HG02623 (cell line): ENCODE results near the gene FMNL2.
"Not testable (repeated sequence)": the region's sequence is repeated elsewhere in the genome, so short reads cannot be mapped to it uniquely, and the experiment has no call there.

Experiments used
- ATAC-seq: cut with Tn5 transposase; IDR thresholded peaks from one replicate; pipeline ENCODE4 v1.9.1; 2021; ENCODE audit warnings: moderate library complexity; ENCODE audit not compliant: unreplicated experiment

FMNL2 gene

DNA sequence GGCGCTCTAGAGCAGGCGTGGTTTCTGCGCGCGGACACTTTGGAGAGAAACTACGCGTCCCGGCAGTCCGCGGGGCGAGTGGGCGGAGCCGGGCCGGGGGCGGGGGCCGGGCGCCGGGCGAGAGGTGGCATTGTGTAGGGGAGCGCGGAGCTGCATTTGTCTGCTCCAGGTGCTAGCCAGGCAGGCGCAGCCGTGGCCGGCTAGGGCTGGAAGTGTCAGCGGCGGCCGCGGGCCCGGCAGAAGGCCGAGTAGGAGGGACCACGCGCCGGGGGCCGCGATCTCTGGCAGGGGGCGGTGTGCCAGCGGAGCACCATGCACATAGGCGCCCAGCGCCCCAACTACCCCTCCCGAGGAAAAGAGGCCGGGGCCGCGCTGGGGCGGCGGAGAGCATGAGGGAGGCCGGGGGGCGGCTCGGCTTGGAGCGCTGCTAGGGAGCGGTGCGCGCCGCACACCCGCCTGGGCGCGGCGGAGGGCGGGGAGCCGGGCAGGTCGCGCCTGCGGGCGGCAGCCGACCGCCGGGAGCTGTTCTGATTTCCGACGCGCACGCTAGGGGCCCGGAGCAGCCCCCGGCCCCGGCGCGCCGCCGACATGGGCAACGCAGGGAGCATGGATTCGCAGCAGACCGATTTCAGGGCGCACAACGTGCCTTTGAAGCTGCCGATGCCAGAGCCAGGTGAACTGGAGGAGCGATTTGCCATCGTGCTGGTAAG, at the start of gene FMNL2:
Gene FMNL2 (plus strand): TSS at position 159 of the 710 bp plus-strand sequence.
- peak; percentile 89 for ATAC-seq

DNA sequence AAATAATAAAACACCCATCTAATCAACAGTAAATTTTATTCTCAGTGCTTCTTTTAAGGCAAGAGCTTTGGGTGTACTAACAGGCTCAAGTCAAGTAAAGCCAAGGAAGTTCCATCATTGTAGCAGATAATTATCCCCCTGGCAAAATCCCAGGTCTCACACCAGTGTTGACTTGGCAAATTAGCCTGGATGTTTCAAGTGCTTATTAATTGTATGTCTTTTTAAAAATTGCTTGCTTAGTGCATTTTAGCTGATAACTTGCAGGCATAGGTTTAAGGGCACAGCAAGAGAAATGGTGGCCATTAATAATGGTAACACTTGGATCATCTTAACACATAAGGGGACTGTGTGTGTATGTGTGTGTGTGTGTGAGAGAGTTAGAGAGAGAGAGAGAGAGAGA, 42.0 kb upstream of the FMNL2 start:
- no peak for ATAC-seq

DNA sequence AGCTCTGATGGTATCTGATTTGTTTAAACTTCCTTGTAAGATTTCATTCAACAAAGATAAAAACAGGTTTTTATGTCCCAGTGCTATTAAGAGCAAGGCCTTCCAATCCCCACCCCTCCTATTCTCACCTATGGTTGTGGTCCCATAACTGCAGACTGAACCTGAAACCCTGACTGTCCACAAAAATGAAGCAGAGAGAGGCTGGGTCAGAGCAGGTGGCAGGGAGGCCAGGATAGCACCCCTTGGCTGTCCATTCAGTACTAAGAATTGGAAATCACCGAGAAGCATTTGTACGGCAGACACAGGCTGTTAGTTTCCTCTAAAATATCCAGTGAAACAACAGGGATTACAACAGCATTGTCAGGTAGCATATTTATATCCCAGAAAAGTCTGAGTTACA, 37.3 kb upstream of the FMNL2 start:
- no peak for ATAC-seq

DNA sequence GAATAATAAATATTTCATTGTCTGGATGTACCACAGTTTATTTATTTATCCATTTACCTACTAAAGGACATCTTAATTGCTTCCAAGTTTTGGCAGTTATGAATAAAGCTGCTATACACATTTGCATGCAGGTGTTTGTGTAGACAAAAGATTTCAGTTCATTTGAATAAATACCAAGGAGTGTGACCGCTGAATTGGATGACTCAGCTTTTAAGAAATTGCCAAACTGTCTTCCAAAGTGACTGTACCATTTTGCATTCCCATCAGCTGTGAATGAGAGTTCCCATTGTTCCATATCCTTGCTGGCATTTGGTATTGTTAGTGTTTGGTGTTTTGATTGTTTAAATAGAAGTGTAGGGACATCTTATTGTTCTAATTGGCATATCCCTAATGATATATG, 36.2 kb upstream of the FMNL2 start:
- ATAC-seq = no peak

DNA sequence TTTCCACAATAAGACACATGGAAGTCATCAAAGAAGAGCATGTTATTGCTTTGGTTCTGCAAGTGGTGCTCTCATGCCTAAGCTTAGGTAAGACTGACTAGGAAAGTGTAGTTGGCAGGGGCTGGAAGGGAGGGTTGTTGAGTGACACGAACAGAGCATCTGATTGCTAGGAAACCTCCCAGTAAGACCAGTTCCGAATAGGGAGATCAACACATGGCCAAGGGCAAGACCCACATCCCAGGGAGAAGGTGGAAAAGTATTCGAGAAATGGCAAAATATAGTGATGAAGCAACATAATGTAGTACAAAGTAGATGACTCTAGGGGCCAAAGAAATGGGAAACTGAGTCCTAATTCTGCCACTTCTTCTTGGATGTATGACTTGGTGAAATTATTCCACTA, 33.8 kb upstream of the FMNL2 start:
- ATAC-seq = no peak

DNA sequence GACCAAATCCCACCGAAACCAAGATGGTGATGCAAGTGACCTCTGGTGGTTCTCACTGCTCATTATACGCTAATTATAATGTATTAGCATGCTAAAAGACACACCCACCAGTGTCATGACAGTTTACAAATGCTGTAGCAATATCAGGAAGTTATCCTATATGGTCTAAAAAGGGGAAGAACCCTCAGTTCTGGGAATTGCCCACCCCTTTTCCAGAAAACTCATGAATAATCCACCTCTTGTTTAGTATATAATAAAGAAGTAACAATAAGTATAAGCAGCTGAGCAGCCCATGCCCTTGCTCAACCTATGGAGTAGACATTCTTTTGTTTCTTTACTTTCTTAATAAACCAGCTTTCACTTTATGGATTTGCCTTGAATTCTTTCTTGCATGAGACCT, 31.0 kb upstream of the FMNL2 start:
- no peak for ATAC-seq

DNA sequence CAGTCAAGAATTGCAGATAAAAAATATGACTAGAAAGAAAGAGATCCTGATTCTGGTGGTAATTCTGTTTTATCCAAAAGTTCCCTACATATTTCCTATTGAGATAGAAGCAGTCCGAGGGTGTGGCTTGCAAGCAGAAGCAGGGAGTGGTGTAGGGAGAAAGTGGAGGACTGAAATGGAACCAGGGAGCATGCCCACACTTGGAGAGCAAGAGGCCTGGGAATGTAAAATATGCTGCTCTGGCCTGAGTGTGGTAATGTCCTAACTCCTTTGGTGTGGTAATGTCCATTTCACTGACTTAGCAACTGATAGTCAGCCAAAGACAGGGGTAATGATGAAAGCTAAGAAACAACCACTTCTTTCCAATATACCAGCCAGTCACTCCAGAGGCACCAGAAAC, 30.1 kb upstream of the FMNL2 start:
- ATAC-seq = no peak

DNA sequence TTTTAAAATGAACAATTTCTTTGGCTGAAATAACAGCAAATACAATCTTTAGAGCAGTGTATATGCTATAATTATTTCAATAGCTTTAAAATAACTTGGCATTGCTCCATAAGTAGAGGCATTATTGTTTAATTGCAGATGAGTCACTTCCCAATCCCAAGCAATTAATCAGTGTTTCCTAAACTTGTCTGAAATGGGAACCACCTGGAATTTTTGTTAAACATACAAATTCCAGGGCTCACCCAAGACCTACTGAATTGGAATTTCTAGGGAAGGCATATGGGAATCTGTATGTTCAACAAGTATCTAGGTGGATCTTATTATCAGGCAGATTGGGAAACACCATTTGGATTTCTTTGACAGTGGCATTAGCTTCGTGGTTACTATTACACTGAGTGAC, 27.1 kb upstream of the FMNL2 start:
- ATAC-seq = no peak

DNA sequence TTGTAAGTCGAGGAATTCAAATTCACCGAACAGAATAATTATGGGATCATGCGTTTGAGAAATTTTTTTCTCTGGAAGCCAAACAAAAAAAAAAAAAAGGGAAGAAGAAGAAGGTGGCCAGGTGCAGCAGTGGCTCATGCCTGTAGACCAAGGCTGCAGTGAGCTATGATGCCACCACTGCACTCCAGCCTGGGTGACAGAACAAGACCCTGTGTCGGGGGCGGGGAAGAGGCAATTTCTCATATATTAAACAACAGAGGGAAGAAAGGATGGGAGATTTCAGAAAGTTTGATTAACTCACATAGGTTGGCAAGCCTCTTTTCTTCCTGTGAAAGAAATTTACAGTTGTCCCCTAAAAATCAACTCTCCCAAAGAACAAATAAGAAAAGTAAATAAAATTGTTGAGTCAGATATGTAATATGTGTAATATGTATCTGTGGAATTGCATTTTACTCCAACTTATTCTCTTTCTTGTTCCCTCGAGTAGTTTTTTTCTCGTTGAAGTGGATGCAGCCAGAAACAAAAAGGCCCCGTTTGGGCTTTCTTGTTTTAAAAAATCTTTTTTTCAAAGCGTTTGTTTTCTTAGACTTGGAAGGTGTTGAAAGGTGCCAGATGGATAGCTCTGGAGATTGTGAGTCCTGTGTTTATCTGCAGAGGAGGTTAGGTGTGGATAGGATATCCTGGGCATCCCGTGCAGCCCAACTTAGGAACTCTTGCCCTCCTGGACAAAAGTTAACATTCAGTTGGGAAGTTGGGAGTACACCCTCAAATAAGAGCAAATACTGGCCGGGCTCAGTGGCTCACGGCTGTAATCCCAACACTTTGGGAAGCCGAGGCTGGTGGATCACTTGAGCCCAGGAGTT, 25.4 kb upstream of the FMNL2 start:
- ATAC-seq = no peak

DNA sequence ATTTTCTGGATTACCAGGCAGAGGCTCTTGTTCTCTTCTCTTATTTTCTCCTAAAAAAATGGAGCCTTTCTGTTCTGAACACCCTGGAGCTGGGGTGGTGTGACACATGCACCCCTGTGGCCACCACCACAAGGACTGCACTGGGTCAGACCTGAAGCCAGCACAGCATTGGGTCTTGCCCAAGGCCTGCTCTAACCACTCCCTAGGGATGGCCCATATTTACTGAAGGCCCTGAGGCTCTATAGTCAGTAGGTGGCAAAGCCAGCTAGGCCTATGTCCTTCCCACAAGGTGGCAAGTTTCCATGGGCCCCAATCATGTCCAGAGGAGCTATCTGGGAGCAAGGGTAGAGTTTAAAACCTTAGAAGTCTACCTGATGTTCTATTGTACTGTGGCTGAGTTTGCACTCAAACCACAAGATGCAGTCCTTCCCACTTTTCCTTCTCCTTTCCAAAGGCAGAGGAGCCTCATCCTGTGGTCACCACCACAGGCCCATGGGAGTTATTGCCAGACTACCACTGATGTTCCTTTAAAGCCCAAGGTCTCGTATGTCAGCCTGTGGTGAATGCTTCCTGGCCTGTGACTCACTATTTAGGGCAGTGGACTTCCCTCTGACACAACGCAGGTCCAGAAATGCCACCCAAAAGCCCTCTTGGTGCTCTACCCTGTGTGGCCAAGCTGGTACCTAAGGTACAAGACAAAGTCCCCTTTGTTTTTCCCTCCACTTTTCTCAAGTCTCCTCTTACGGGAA, 15.0 kb upstream of the FMNL2 start:
- ATAC-seq = no peak

DNA sequence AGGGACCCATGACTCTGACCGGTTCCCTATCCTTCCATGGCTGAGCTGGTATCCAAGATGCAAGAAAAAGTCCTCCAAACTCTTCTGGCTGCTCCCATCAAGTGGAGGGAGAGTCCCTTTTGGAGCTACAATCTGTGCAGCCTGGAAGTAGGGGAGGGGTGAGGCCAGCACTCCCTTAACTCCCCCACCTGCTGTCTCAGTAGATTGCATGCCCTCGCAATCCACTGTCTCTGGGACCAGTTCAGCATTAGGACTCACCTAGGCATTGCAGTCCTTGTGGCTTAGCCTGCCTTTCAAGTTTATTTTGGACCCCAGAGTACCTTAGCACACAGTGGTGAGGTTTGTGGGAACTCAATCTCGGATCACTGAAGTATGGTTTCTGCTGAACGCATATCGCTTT, 14.2 kb upstream of the FMNL2 start:
- ATAC-seq = no peak

DNA sequence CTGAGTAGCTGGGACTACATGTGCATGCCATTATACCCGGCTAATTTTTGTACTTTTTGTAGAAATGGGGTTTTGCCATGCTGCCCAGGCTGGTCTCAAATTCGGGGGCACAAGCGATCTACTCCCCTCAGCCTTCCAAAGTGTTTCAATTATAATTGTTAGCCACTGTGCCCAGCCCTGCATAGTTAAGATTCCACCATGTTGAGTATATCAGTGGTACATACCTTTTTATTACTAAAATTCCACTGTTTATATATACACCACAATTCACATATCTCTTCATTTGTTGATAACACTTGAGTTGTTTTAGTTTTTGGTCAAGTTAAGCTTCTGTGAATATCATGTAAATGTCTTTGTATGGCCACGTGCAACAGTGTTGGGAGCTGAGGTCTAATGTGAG, 12.8 kb upstream of the FMNL2 start:
- no peak for ATAC-seq

DNA sequence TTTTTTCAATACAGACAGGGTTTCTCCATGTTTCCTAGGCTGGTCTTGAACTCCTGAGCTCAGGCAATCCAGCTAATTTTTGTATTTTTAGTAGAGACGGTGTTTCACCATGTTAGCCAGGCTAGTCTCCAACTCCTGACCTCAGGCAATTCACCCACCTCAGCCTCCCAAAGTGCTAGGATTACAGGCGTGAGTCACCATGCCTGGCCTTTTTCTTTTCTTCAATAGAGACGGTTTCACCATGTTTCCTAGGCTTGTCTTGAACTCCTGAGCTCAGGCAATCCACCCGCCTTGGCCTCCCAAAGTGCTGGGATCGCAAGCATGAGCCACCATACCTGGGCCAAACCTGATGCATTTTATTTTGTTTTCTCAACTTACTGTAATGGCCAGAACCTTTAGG, 9.8 kb upstream of the FMNL2 start:
- not testable (repeated sequence) for ATAC-seq

DNA sequence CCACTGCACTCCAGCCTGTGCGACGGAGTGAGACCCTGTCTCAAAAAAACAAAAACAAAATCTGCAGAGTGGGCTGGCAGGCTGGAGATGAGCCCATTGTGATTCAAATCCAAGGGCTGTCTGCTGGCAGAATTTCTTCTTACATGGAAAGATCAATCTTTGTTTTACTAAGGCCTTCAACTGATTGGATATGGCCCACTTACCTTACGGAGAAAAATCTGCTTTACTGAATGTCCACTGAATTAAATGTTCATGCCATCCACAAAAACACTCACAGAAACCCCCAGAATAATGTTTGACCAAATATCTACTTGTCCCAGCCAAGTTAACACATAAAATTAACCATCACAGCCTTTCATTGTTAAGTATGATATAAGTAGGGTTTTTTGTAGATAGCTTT, 8.3 kb upstream of the FMNL2 start:
- no peak for ATAC-seq

DNA sequence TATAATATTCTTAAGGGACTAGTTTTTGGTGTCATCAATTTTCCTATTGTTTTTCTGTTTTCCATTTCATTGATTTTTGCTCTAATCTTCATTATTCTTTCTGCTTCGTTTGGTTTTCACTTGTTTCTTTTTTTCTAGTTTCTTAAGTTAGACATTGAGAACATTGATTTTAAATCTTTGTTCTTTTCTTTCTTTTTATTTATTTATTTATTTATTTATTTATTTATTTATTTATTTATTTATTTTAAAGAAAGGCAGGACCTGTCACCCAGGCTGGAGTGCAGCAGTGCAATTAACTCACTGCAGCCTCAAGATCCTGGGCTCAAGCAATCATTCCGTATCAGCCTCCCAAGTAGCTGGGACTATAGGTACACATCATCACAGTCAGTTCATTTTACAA, 7.0 kb upstream of the FMNL2 start:
- no peak for ATAC-seq

DNA sequence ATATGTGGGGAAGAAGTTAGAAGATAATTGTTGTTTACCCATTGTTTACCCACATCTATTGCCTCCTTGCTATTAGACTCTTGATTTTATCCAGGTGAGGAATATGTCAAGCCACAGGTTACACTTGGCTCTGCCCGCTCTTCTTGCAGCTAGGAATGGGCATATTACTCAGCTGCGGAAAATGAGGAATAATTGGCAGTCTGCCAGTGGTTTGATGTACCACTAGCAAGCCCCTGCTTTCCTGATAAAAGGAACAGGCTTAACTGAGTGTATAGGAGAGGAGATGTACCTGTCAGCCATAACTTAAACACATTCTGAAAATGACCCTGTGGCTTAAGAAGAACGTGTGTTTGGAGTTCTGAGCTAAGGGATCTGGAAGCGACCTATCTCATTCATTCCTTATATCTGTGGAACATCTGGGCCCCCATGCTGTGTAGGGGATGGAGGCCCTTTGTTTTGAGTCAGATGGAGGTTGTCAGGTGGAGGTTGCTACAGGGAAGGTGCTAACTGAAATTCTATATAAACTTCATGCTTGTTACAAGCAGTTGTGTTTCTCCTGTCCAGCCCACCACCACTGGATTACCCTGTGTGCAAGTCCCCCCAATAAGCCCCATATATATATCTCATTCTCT, 4.6 kb upstream of the FMNL2 start:
- ATAC-seq = no peak

DNA sequence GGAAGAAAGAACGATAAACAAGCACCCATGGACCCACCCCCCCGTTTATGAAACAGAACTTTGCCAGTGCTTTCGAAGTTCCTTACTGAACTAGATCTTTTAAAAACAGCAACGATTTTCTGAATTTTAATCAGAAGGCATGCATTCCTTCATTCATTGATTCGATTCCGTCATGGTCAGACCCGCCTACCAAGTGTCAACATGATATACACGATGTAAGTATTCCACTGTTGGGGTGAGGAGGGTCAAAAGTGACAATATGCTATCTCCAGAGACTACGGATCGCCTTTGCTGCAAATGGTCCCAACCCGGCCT, 316 bp upstream of the FMNL2 start:
- ATAC-seq = no peak

DNA sequence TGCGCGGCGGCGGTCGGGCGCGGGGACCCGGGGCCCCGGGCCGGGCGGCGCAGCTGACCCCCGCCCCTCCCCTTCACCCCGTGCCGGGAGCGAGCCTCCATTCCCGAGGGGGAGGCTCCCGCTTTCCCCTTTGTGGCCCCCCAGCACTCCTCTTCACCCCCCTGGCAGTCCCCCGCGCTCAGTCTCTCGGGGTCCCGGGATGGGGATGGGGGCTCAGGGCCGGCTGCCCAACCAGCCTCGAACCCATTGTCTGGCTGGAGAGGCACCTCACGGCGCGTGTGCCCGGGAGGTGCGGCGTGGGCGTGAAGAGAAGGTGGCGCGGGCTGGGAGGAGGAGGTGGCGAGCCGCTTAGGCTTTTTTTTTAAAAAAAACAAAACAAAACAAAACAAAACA, 748 bp downstream of the FMNL2 start:
- ATAC-seq = no peak

DNA sequence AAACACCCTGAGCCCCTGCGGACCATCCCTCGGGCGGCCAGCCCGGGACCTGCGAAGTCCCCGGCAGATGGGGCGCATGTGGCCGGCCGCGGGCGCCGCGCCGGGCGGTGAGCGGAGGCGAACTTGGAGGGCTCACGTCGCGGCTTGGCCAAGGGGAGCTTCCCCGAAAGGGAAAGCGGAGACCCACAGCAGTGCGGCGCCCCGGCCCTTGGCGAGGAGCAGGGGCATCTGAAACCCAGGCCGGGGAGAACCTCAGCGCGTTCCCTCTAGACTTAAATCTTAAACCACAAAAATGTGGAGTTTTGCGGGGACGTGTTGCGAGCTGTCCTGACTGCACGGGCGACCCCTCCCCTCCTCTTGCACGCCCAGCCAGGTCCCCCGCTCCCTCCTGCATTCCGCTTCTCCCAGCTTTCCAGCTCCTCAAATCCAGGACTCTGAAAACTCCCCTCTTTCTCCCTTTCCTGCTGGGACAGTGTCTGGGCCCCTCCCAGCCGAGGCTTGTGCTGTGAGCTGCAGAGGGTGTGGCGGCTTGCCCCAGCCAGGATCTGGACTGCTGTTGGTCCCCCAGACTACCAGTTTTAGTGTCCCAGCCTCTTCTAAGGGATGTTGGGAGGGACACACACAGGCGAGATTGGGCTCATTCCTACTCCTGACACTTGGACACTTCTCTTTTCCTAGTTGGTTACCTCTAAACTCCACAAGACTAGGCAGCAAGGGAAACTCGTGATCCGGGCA, 1.3 kb downstream of the FMNL2 start:
- ATAC-seq = no peak

DNA sequence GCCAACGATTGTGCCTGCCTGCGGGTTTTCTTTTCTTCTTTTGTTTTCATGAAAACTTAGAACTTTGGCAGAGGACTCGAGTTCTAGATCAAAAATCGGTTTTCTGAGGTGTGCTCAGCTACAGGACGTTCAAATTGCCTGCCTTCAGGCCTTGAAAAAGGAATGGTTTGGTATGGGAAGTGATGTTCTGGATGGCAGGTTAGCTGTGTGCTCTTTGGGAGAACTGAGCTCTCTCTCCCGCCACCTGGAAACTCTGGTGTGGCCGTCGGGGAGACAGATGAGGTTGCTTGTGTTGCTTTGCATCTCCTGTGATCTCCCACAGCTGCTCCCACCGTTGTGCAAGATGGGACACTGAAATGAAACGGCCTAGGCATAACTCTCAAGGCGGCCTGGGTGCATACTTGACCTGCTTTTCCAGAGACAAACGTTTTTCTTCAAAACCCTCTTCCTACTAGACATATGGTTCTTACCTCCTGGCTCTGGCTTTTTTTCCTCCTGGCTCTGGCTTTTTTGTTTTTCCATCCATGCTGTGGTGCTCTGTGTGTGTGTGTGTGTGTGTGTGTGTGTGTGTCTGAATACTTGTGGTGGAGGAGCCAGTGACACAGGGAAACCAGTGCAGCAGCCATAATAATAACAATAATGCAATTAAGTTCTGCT, 2.0 kb downstream of the FMNL2 start:
- no peak for ATAC-seq
